Smooth muscle cell of the brain vasculature (primary cell): Measurements from ENCODE around the gene CCNA2.

Experiments used
- DNase-seq: peaks from one replicate; pipeline ENCODE4 v3.0.0-alpha.2; 2012; ENCODE audit warnings: low read depth, low spot score

Gene CCNA2

DNA sequence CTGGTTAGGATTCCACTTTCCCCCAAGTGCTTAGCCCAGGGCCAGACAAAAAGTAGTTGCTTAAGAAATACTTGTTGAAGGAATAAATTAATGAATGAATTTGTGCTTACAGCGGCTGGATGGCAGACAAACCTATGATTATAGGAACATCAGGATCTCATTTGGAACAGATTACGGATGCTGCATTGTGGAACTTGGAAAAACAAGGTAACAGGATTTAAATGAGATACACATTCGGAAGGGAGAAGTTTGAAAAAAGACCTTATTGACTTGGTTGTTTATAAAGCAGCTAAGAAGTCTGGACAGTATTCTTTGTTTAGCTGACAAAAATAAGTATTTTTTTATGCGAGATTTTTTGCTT is 22.0 kb downstream of the CCNA2 start:
- DNase-seq = no peak

DNA sequence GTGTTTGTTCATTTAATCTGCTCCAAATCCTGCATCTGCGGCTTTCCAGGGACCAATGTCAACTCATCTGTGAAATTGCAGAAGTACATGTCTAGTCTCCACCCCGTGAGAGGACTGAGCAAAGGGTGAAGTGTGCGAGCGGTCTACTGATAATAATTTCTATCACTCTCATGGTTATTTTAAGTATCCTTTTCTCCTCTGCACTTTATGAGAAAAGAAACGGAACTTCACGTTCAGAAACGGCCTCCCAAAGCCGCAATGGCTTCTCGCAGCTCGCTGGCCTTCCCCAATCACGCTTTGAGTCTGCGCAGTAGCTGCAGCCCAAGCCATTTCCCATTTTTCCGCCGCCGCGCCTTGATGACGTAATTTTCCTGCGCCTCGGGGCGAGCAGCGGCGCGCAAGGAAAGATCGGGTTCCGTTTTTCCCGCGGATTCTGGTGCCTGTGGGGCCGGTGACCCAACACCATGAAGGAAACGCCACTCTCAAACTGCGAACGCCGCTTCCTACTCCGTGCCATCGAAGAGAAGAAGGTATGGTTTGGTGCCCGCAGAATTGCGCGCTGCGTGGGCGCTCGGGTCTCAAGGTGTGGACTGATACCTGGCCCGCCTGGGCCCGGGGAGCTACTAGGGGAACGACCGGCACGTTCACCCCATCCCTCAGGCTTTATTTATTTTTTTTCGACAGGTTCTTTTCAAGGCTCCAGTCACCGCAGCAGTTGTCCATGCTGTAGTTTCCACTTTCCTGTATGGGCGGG is 22.5 kb downstream of the CCNA2 start, which contains the start of gene EXOSC9:
Gene EXOSC9, plus strand, starts transcription at position 363 of the 754 bp plus-strand sequence. Its CDS starts 102 bp downstream, at position 465.
- DNase-seq = peak; percentile 88

GRCh38 chr4:121800638-121800960 is 23.1 kb downstream of the CCNA2 start:
- DNase-seq = no peak

DNA sequence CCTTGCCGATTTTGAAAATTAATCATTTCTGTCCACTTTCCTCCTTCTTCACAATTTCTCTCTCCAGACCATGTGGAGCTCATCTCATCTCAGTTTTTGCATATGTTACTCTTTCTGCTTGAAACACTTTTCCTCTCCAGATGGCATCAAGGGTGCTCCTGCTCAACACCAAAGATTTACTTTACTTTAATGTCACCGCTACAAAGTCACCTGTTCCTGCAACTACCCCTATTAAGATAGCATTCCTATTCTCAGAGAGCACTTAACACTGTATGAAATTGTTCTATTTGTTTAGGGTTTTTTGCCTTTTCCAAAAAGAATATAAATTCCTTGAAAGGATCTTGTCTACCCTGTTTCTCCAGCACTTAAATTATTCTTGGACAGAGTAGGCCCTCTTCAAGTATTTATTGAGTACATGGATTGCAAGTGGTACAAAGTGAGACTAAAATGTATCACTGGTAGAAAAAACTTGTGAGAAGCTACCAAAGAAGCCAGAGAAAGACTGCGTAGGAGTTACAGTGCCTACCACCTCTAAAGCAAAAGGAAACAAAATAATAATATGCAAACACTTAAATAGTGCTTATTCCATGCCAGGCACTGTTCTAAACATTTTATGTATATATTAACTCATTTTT is 23.7 kb downstream of the CCNA2 start:
- DNase-seq = no peak

DNA sequence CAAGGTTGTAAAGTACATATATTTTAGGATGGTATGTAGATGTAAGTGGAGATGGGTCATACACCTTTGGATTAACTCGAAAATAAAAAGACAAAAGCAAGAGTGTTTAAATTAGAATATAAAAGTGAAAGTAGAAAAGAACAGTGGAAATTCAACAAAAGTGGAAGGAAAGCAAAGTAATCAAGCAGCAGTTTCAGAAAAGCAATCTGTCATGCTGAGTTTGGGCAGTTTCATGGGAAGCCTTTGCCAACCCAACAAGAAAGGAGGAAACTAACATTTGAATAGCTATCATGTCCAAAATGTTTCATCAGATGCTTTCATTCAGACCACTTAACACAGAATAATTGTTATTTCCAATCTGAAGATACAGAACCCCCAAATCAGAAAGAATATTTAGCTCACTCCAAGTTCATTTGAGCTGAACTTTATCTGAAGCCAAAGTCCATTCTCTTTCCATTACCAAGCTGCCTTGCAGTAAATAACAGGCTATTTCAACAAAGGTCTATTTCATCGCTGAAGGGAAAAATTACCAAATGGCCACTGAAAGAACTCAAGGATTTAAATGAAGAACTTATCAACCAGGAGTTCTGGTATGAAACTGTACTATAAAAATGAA is 24.4 kb downstream of the CCNA2 start:
- DNase-seq = no peak

GRCh38 chr4:121796283-121796682 is 27.4 kb downstream of the CCNA2 start:
- DNase-seq = no peak

DNA sequence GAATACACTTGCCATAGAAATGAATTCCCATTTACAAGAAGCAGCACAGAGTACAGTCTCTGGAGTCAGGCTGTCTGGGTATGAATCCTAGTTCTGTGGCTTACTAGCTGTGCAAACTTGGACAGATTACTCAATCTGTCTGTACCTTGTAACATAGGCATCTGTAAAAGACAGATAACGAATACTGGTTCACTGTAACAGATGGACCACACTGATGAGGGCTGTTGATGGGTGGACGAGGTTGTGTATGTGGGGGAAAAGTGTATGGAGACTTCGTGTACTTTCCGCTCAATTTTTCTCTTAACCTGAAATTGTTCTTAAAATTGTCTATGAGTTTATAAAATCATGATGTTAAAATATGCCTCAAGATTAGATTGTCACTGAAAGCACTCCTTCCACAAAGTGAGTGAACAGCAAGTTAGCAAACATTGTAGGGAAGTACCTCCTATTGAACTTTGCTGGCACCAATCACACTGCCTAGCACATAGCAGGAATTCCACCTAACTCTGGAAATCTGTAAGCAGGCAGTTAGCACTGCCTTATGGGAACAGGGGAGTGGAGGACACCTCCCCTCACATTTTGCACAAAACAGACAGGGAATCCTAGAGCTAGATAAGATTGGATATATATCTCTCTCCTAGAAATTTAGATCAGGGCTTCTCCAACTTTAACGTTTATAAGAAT is 29.0 kb downstream of the CCNA2 start:
- no peak for DNase-seq

DNA sequence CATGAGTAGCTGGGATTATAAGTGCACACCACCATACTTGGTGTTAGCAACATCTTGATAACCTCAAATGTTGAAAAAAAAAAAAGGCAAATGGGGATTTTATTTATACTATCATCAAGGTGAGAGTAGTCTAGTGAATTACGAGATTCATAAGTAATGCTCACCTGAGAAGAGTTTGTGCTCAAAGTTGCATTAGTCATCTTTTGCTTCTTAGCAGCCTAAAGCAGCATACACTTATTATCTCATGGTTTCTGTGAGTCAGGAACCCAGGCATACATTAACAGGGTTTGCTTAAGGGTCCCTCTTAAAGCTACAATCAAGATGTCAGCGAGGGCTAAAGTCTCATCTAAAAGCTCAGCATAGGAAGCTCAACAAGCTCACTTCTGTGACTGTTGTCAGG is 30.7 kb downstream of the CCNA2 start:
- no peak for DNase-seq

- DNase-seq = no peak
These were observed 32.2 kb downstream of the CCNA2 start for GRCh38 chr4:121791481-121791880.

DNA sequence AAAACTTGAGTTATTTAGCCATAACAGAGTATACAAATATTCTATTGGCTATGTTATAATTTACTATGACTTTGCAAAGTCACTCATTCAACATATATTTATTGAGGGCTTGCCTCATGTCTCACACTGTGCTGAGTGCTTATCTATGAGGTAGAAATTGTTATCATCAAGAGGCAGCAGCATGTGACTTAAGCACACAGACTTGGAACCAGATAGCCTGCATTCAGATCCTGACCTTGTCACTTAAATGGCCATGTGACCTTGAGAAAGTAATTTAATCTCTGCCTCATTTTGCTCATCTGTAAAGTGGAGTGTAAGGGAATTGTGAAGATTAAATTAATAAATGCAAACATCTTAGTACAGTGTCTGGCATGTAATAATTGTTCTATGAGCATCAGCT is 32.7 kb downstream of the CCNA2 start:
- DNase-seq = no peak

- peak; percentile 20 for DNase-seq
These were observed 33.5 kb downstream of the CCNA2 start for GRCh38 chr4:121789960-121790829.

GRCh38 chr4:121789455-121789854 is 34.2 kb downstream of the CCNA2 start:
- DNase-seq = no peak

GRCh38 chr4:121788896-121789295 is 34.8 kb downstream of the CCNA2 start:
- DNase-seq = no peak

GRCh38 chr4:121786221-121786620 is 37.5 kb downstream of the CCNA2 start:
- no peak for DNase-seq

DNA sequence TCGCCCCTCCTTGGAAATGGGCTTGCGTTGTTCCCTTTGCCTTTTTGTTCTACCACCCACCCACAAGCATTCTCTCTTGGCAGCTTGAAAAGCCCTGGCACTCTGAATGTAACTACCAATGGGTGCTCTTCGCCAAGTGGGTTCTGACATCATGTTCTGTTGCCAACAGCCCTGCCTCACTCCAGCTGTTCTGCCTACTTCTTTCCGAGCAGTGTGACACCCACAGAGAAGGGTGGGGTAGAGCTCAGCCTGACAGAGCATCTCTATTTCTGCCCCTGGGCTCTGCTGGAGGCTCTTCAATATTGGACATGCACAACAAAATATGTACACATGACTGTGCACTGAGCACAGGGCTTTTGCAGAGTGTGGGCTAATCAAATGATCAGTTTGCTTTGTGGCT is 38.2 kb downstream of the CCNA2 start:
- DNase-seq = no peak

DNA sequence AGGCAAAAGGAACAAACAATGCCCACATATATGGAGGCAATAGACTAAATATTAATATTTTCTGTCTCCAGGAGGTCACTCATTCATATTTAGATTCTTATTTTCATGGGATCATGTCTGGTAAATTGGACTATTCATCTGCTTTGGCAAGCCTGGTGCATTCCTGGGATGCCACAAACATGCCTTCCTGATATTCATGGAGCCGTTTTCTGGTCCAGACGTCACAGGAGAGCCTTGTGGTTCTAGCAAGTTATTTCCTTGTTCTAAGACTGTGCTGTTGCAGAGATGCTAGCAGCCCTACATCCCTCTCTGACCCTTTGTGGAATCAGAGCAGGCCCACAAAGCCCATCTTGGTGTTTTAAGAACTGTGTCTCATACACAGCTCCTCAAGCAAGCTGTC is 38.7 kb downstream of the CCNA2 start:
- peak; percentile 57 for DNase-seq

- DNase-seq = no peak
These were observed 39.3 kb downstream of the CCNA2 start for GRCh38 chr4:121784401-121784800.

GRCh38 chr4:121783210-121783609 is 40.5 kb downstream of the CCNA2 start:
- no peak for DNase-seq

DNA sequence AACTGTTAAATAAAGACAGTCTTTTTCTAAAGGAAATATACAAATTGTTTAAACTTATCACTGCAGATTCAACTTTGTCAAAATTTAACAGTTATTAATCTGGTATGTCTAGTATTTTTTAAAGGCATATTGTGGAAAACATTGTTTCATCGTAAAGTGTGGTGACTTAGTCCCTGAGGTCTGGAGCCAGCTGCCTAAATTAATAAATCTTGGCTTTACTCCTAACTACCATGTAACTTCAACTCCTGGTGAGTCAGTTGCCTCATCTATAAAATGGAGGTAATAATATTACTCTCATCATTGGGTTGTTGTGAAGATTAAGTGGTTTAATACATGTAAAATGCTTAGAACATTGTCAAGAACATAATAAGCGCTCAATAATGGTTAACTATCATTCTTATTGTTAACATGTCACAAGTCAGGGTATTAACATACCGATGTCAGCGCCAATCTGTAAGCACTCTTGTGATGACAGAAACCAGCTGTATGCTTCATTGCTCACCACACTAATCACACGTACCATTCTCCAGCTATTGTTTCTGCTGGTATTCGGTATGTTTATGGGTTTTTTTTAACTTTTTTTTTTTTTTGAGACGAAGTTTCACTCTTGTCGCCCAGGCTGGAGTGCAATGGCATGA is 44.6 kb downstream of the CCNA2 start:
- DNase-seq = no peak

- no peak for DNase-seq
These were observed 46.1 kb downstream of the CCNA2 start for GRCh38 chr4:121777625-121778024.
